KBM-7 (cell line): ENCODE data around the gene UGT1A10.

ENCODE experiments used
- DNase-seq: peaks from one replicate; pipeline ENCODE4 v3.0.0-alpha.2; 2015
- in situ Hi-C: fragments of 300-500 bp; cut with MboI; formaldehyde crosslinking; loops from 2 replicates; pipeline ENCODE4 v1.14.3; 2020; ENCODE audit warnings: low sequenced_read_pairs, low pct_unique_long_range_greater_than_20kb, mixed read lengths

The UGT1A10 gene

GRCh38 chr2:233760043-233760442, 123.8 kb downstream of the UGT1A10 start, which contains the start of gene UGT1A1:
TSS of gene UGT1A1 (plus strand) at chr2:233760270. CDS start at chr2:233760288, 18 bp downstream.
- in situ Hi-C loops = no loop called here
- DNase-seq = no peak

- DNase-seq = no peak
- in situ Hi-C loops = no loop called here
Observed at GRCh38 chr2:233761040-233761769, 125.0 kb downstream of the UGT1A10 start.

- no peak for DNase-seq
- in situ Hi-C loops = no loop called here
Observed at GRCh38 chr2:233764264-233764663, 128.0 kb downstream of the UGT1A10 start.

- in situ Hi-C loops = no loop called here
- no peak for DNase-seq
Observed at GRCh38 chr2:233764761-233765160, 128.5 kb downstream of the UGT1A10 start.

- no peak for DNase-seq
- in situ Hi-C loops = no loop called here
Observed at GRCh38 chr2:233766416-233766815, 130.2 kb downstream of the UGT1A10 start.

- in situ Hi-C loops = no loop called here
Observed at GRCh38 chr2:233768076-233768475, 131.8 kb downstream of the UGT1A10 start.

GRCh38 chr2:233769260-233769659, 133.0 kb downstream of the UGT1A10 start:
- in situ Hi-C loops = no loop called here
- DNase-seq = no peak

More at GRCh38 chr2:233768076-233768475, 131.8 kb downstream of the UGT1A10 start:
- no peak for DNase-seq

GRCh38 chr2:233772153-233772552, 135.9 kb downstream of the UGT1A10 start:
- no peak for DNase-seq
- in situ Hi-C loops = no loop called here

GRCh38 chr2:233772583-233772982, 136.3 kb downstream of the UGT1A10 start:
- in situ Hi-C loops = no loop called here
- no peak for DNase-seq

- DNase-seq = no peak
- in situ Hi-C loops = no loop called here
Observed at GRCh38 chr2:233773854-233774253, 137.6 kb downstream of the UGT1A10 start.

- in situ Hi-C loops = no loop called here
Observed at GRCh38 chr2:233775414-233775813, 139.2 kb downstream of the UGT1A10 start.

GRCh38 chr2:233778030-233778429, 141.8 kb downstream of the UGT1A10 start, which contains the start of gene MROH2A:
TSS of gene MROH2A (plus strand) at chr2:233778330. CDS start at chr2:233779359, 1,029 bp downstream.
- no peak for DNase-seq
- in situ Hi-C loops = no loop called here

More at GRCh38 chr2:233775414-233775813, 139.2 kb downstream of the UGT1A10 start:
- no peak for DNase-seq

GRCh38 chr2:233779722-233780121, 143.5 kb downstream of the UGT1A10 start:
- no peak for DNase-seq
- in situ Hi-C loops = no loop called here

- in situ Hi-C loops = no loop called here
- DNase-seq = no peak
Observed at GRCh38 chr2:233780771-233781170, 144.5 kb downstream of the UGT1A10 start.

- in situ Hi-C loops = no loop called here
- no peak for DNase-seq
Observed at GRCh38 chr2:233789554-233789953, 153.3 kb downstream of the UGT1A10 start.

GRCh38 chr2:233791151-233791882, 155.1 kb downstream of the UGT1A10 start:
- DNase-seq = no peak
- in situ Hi-C loops = no loop called here

- DNase-seq = no peak
- in situ Hi-C loops = no loop called here
Observed at GRCh38 chr2:233791883-233792329, 155.7 kb downstream of the UGT1A10 start.

- in situ Hi-C loops = no loop called here
- no peak for DNase-seq
Observed at GRCh38 chr2:233792720-233793119, 156.5 kb downstream of the UGT1A10 start.

GRCh38 chr2:233793465-233794127, 157.3 kb downstream of the UGT1A10 start:
- in situ Hi-C loops = no loop called here
- no peak for DNase-seq
